Liver (tissue), 9 donors: ENCODE results near the gene TRIM3. TPM values are rescaled to one million over a fixed set of nuclear protein-coding genes. Genes with fewer than 3 reads are reported as not detected.

Source experiments
- DNase-seq: peaks from one replicate; pipeline ENCODE4 v3.0.0-alpha.2; 2017; ENCODE audit warnings: low spot score
- H3K27ac ChIP-seq, 2 donors: one replicate each; pipeline ENCODE4 v1.7.0; 2013; ENCODE audit warnings: inconsistent platforms in 2 of 2, low read length in 2 of 2, control low read depth in 1 of 2, low read depth in 1 of 2, mild to moderate bottlenecking in 1 of 2
- H3K27me3 ChIP-seq, 4 donors: one replicate each; pipeline versions ENCODE4 v1.6.1 to v1.7.0; 2013; ENCODE audit warnings: low read length in 3 of 4, inconsistent platforms in 1 of 4, mild to moderate bottlenecking in 1 of 4, moderate library complexity in 1 of 4; ENCODE audit not compliant: control insufficient read depth in 4 of 4, insufficient read depth in 4 of 4
- H3K36me3 ChIP-seq, 4 donors: one replicate each; pipeline versions ENCODE4 v1.6.1 to v1.7.0; 2013; ENCODE audit warnings: low read length in 3 of 4, mild to moderate bottlenecking in 3 of 4, low read depth in 1 of 4, moderate library complexity in 1 of 4; ENCODE audit not compliant: control insufficient read depth in 4 of 4, insufficient read depth in 3 of 4
- H3K4me1 ChIP-seq, 4 donors: one replicate each; pipeline versions ENCODE4 v1.6.1 to v1.7.0; 2013; ENCODE audit warnings: low read length in 3 of 4, mild to moderate bottlenecking in 3 of 4, moderate library complexity in 1 of 4; ENCODE audit not compliant: control insufficient read depth in 4 of 4, insufficient read depth in 4 of 4
- H3K4me3 ChIP-seq, 3 donors: one replicate each; pipeline versions ENCODE4 v1.6.1 to v1.7.0; 2013; ENCODE audit warnings: low read length in 3 of 3, control low read depth in 1 of 3, low read depth in 1 of 3, mild to moderate bottlenecking in 1 of 3
- H3K9ac ChIP-seq, 2 donors: one replicate each; pipeline ENCODE4 v1.7.0; 2013; ENCODE audit warnings: low read length in 2 of 2, mild to moderate bottlenecking in 2 of 2, moderate library complexity in 2 of 2, control low read depth in 1 of 2, low read depth in 1 of 2
- H3K9me3 ChIP-seq, 4 donors: one replicate each; pipeline versions ENCODE4 v1.6.1 to v1.7.0; 2013; ENCODE audit warnings: low read length in 3 of 4; ENCODE audit not compliant: control insufficient read depth in 4 of 4
- EGR1 ChIP-seq, 2 donors: IDR thresholded peaks; 2 replicates each; pipeline ENCODE4 v1.6.1; 2016 to 2018; ENCODE audit warnings: antibody characterized with exemption in 2 of 2, low read depth in 2 of 2
- FOXA1 ChIP-seq: IDR thresholded peaks from 2 replicates; pipeline ENCODE4 v1.6.1; 2016; ENCODE audit warnings: antibody characterized with exemption
- FOXA2 ChIP-seq: IDR thresholded peaks from 2 replicates; pipeline ENCODE4 v1.6.1; 2016; ENCODE audit warnings: antibody characterized with exemption
- GABPA ChIP-seq, 2 donors: IDR thresholded peaks in 1 of 2; conservative IDR thresholded peaks in 1 of 2; 2 replicates each; pipeline ENCODE4 v1.6.1; 2016; ENCODE audit warnings: antibody characterized with exemption in 2 of 2, mild to moderate bottlenecking in 1 of 2, moderate library complexity in 1 of 2
- HNF4A ChIP-seq, 2 donors: conservative IDR thresholded peaks; 2 replicates each; pipeline ENCODE4 v1.6.1; 2016; ENCODE audit warnings: antibody characterized with exemption in 2 of 2, mild to moderate bottlenecking in 2 of 2
- HNF4G ChIP-seq: IDR thresholded peaks from 2 replicates; pipeline ENCODE4 v1.6.1; 2016; ENCODE audit warnings: antibody characterized with exemption
- JUND ChIP-seq, 2 donors: IDR thresholded peaks; 2 replicates each; pipeline ENCODE4 v1.6.1; 2016; ENCODE audit warnings: antibody characterized with exemption in 2 of 2
- NR2F2 ChIP-seq: IDR thresholded peaks from 2 replicates; pipeline ENCODE4 v1.6.1; 2016; ENCODE audit warnings: antibody characterized with exemption
- RAD21 ChIP-seq, 2 donors: IDR thresholded peaks; 2 replicates each; pipeline ENCODE4 v1.6.1; 2016; ENCODE audit warnings: antibody characterized with exemption in 2 of 2, mild to moderate bottlenecking in 2 of 2
- RXRA ChIP-seq, 2 donors: IDR thresholded peaks; 2 replicates each; pipeline ENCODE4 v1.6.1; 2017 to 2018; ENCODE audit warnings: antibody characterized with exemption in 2 of 2, mild to moderate bottlenecking in 1 of 2
- SP1 ChIP-seq: IDR thresholded peaks from 2 replicates; pipeline ENCODE4 v1.6.1; 2018; ENCODE audit warnings: antibody characterized with exemption, mild to moderate bottlenecking
- TAF1 ChIP-seq: conservative IDR thresholded peaks from 2 replicates; pipeline ENCODE4 v1.6.1; 2016; ENCODE audit warnings: antibody characterized with exemption, mild to moderate bottlenecking
- YY1 ChIP-seq: IDR thresholded peaks from 2 replicates; pipeline ENCODE4 v1.6.1; 2016; ENCODE audit warnings: antibody characterized with exemption, mild to moderate bottlenecking
- WGBS: extraction: QIAGEN DNeasy Blood & Tissue Kit; methylation state at CpG from one replicate; pipeline ENCODE4 v1.1.7; 2013; 5-methylcytosine and 5-hydroxymethylcytosine counted together
- polyA plus RNA-seq, 2 donors: library from polyadenylated mRNA; stranded (reverse) in 1 of 2; unstranded in 1 of 2; fragments of 200-250 nt in 1 of 2; fragments of >200 nt in 1 of 2; fragmentation: Nextera tagmentation in 1 of 2; extraction: Ambion mirVana in 1 of 2; gene quantifications; one replicate each; pipeline versions ENCODE4 v1.2.1 to v1.2.3, GENCODE V29; 2013 to 2015
- total RNA-seq, 2 donors: library from RNA; depleted of rRNA; stranded (reverse); fragments of >200 nt; gene quantifications; one replicate each; pipeline ENCODE4 v1.2.3, GENCODE V29; 2014
- TF ChIP-seq, protein P1 (sequence below): fragments of 150-350 bp; IDR thresholded peaks from 2 replicates; pipeline ENCODE4 v1.5.1; 2017; ENCODE audit warnings: improper control_type of control experiment, low read depth, low read length; ENCODE audit not compliant: missing input control
- TF ChIP-seq, protein P2 (sequence below): IDR thresholded peaks from 2 replicates; pipeline ENCODE4 v1.6.1; 2016; ENCODE audit warnings: antibody characterized with exemption
- TF ChIP-seq, protein P3 (sequence below): IDR thresholded peaks from 2 replicates; pipeline ENCODE4 v1.6.1; 2016; ENCODE audit warnings: antibody characterized with exemption
- TF ChIP-seq, protein P4 (sequence below): IDR thresholded peaks from 2 replicates; pipeline ENCODE4 v1.6.1; 2016; ENCODE audit warnings: antibody characterized with exemption
- TF ChIP-seq, protein P5 (sequence below): IDR thresholded peaks from 2 replicates; pipeline ENCODE4 v1.6.1; 2016; ENCODE audit warnings: antibody characterized with exemption, mild to moderate bottlenecking
- donor health status: healthy.
- donor health status: healthy.
- donor health status: healthy.
- donor health status: healthy.
- donor health status: healthy.

TRIM3 gene
- total and polyA plus RNA-seq, 4 donors = 5.2 to 12.7 (median 9.1) TPM

DNA sequence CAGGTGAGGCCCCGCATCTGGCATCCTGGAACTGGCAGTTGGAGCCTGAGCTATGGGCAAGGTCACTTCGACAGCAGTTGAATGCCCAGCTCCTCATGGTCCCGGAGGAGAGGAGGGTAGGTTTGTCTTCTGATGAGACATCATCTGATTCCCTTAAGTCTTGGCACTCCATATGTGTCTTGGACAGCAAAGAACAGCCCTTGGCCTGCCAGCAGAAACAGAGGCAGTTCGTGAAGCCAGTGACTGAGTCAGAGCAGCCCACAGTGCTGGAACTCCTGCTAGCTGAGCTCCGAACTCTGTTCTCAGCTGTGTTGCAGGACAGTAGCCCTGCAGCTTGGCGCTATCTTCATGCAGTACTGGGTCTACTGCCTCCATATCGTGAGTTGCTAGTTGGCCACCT, 24.4 kb upstream of the TRIM3 start:
- DNase-seq = no peak
- TF ChIP-seq SP1 = no peak
- no peak for TF ChIP-seq RAD21 (IDR thresholded peaks at IDR 0.05)
- TF ChIP-seq NR2F2 = no peak
- no peak for TF ChIP-seq YY1
- no peak for TF ChIP-seq EGR1 (IDR thresholded peaks at IDR 0.05; ENCODE audit: low read depth in 2 of 2)
- TF ChIP-seq, protein P1, sequence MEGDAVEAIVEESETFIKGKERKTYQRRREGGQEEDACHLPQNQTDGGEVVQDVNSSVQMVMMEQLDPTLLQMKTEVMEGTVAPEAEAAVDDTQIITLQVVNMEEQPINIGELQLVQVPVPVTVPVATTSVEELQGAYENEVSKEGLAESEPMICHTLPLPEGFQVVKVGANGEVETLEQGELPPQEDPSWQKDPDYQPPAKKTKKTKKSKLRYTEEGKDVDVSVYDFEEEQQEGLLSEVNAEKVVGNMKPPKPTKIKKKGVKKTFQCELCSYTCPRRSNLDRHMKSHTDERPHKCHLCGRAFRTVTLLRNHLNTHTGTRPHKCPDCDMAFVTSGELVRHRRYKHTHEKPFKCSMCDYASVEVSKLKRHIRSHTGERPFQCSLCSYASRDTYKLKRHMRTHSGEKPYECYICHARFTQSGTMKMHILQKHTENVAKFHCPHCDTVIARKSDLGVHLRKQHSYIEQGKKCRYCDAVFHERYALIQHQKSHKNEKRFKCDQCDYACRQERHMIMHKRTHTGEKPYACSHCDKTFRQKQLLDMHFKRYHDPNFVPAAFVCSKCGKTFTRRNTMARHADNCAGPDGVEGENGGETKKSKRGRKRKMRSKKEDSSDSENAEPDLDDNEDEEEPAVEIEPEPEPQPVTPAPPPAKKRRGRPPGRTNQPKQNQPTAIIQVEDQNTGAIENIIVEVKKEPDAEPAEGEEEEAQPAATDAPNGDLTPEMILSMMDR = no peak
- TF ChIP-seq, protein P2, sequence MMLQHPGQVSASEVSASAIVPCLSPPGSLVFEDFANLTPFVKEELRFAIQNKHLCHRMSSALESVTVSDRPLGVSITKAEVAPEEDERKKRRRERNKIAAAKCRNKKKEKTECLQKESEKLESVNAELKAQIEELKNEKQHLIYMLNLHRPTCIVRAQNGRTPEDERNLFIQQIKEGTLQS = no peak
- TF ChIP-seq JUND (IDR thresholded peaks at IDR 0.05) = no peak
- TF ChIP-seq TAF1 = no peak
- TF ChIP-seq RXRA (IDR thresholded peaks at IDR 0.05) = no peak
- TF ChIP-seq FOXA2 = no peak
- no peak for TF ChIP-seq GABPA (IDR thresholded peaks at IDR 0.05 in 1 of 2, conservative IDR thresholded peaks at IDR 0.05 in 1 of 2)
- TF ChIP-seq HNF4G = no peak
- TF ChIP-seq HNF4A (conservative IDR thresholded peaks at IDR 0.05) = no peak
- TF ChIP-seq, protein P3, sequence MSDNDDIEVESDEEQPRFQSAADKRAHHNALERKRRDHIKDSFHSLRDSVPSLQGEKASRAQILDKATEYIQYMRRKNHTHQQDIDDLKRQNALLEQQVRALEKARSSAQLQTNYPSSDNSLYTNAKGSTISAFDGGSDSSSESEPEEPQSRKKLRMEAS = no peak
- TF ChIP-seq FOXA1 = no peak
- TF ChIP-seq, protein P4, sequence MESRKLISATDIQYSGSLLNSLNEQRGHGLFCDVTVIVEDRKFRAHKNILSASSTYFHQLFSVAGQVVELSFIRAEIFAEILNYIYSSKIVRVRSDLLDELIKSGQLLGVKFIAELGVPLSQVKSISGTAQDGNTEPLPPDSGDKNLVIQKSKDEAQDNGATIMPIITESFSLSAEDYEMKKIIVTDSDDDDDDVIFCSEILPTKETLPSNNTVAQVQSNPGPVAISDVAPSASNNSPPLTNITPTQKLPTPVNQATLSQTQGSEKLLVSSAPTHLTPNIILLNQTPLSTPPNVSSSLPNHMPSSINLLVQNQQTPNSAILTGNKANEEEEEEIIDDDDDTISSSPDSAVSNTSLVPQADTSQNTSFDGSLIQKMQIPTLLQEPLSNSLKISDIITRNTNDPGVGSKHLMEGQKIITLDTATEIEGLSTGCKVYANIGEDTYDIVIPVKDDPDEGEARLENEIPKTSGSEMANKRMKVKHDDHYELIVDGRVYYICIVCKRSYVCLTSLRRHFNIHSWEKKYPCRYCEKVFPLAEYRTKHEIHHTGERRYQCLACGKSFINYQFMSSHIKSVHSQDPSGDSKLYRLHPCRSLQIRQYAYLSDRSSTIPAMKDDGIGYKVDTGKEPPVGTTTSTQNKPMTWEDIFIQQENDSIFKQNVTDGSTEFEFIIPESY = no peak
- TF ChIP-seq, protein P5, sequence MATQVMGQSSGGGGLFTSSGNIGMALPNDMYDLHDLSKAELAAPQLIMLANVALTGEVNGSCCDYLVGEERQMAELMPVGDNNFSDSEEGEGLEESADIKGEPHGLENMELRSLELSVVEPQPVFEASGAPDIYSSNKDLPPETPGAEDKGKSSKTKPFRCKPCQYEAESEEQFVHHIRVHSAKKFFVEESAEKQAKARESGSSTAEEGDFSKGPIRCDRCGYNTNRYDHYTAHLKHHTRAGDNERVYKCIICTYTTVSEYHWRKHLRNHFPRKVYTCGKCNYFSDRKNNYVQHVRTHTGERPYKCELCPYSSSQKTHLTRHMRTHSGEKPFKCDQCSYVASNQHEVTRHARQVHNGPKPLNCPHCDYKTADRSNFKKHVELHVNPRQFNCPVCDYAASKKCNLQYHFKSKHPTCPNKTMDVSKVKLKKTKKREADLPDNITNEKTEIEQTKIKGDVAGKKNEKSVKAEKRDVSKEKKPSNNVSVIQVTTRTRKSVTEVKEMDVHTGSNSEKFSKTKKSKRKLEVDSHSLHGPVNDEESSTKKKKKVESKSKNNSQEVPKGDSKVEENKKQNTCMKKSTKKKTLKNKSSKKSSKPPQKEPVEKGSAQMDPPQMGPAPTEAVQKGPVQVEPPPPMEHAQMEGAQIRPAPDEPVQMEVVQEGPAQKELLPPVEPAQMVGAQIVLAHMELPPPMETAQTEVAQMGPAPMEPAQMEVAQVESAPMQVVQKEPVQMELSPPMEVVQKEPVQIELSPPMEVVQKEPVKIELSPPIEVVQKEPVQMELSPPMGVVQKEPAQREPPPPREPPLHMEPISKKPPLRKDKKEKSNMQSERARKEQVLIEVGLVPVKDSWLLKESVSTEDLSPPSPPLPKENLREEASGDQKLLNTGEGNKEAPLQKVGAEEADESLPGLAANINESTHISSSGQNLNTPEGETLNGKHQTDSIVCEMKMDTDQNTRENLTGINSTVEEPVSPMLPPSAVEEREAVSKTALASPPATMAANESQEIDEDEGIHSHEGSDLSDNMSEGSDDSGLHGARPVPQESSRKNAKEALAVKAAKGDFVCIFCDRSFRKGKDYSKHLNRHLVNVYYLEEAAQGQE = no peak
- peaks cover 0 to 20% (median 6%) of the 10 kb centered on the region in 4 donors for H3K36me3 ChIP-seq
- H3K9me3 ChIP-seq = no peaks in the 10 kb centered on the region
- H3K27ac ChIP-seq = no peak overlapping the region
- peaks cover 0 to 5% (median 5%) of the 10 kb centered on the region in 4 donors for H3K4me1 ChIP-seq
- no peak overlapping the region for H3K9ac ChIP-seq
- no peaks in the 10 kb centered on the region for H3K27me3 ChIP-seq
- H3K4me3 ChIP-seq = no peak overlapping the region
- WGBS = 85% methylated on average over 7 of the region's 7 CpGs
